DND-41 (cell line): ENCODE results near the gene RGS14.

Experiments used
- ATAC-seq: fragments of 200-7000 bp; cut with Tn5 transposase; 3 replicates; pipeline ENCODE4 v1.9.1; 2021; ENCODE audit warnings: low read depth; ENCODE audit not compliant: insufficient read depth
- DNase-seq: peaks from one replicate; pipeline ENCODE4 v3.0.0-alpha.2; 2020
- H2AFZ ChIP-seq: 2 replicates; pipeline ENCODE4 v1.6.0; 2012; ENCODE audit warnings: low read depth, low read length
- H3K27ac ChIP-seq: 2 replicates; pipeline ENCODE4 v1.5.1; 2012; ENCODE audit warnings: low read length, inconsistent platforms
- H3K27me3 ChIP-seq: fragments of 200-600 bp; sonication (generic); 2 replicates; pipeline ENCODE4 v1.6.0; 2012; ENCODE audit warnings: low read length, mild to moderate bottlenecking, inconsistent platforms; ENCODE audit not compliant: insufficient read depth, poor library complexity
- H3K36me3 ChIP-seq: 2 replicates; pipeline ENCODE4 v1.5.1; 2012; ENCODE audit warnings: low read length, inconsistent platforms; ENCODE audit not compliant: insufficient read depth
- H3K4me1 ChIP-seq: 2 replicates; pipeline ENCODE4 v1.5.1; 2012; ENCODE audit warnings: mild to moderate bottlenecking, low read length; ENCODE audit not compliant: insufficient read depth
- H3K4me2 ChIP-seq: 2 replicates; pipeline ENCODE4 v1.6.0; 2012; ENCODE audit warnings: mild to moderate bottlenecking, moderate library complexity, low read length, inconsistent platforms; ENCODE audit not compliant: insufficient read depth
- H3K4me3 ChIP-seq, 2 experiments: fragments of 200-600 bp in 1 of 2; shearing (Covaris generic) in 1 of 2; 2 replicates each; pipeline ENCODE4 v1.5.1; 2012 to 2016; ENCODE audit warnings: inconsistent platforms in 2 of 2, low read length in 2 of 2, mild to moderate bottlenecking in 2 of 2, low read depth in 1 of 2, moderate library complexity in 1 of 2
- H3K79me2 ChIP-seq: 2 replicates; pipeline ENCODE4 v1.6.0; 2012; ENCODE audit warnings: low read length, inconsistent platforms; ENCODE audit not compliant: insufficient read depth
- H3K9ac ChIP-seq: 2 replicates; pipeline ENCODE4 v1.6.0; 2012; ENCODE audit warnings: low read depth, mild to moderate bottlenecking, inconsistent platforms, low read length, moderate library complexity
- H3K9me3 ChIP-seq: 2 replicates; pipeline ENCODE4 v1.5.1; 2012; ENCODE audit warnings: low read length, moderate library complexity, mild to moderate bottlenecking, inconsistent platforms; ENCODE audit not compliant: insufficient read depth, severe bottlenecking
- H4K20me1 ChIP-seq: 2 replicates; pipeline ENCODE4 v1.6.0; 2012; ENCODE audit warnings: low read length; ENCODE audit not compliant: insufficient read depth
- CTCF ChIP-seq: IDR thresholded peaks from 2 replicates; pipeline ENCODE4 v1.5.1; 2012; ENCODE audit warnings: borderline replicate concordance, low read length, moderate library complexity, mild to moderate bottlenecking; ENCODE audit not compliant: poor library complexity, severe bottlenecking; ENCODE audit errors: extremely low read depth
- EZH2 ChIP-seq: IDR thresholded peaks from 3 replicates; pipeline ENCODE4 v1.6.1; 2012; ENCODE audit warnings: borderline replicate concordance, low read depth, mild to moderate bottlenecking, moderate library complexity, low read length, inconsistent platforms; ENCODE audit not compliant: severe bottlenecking

Gene RGS14

GRCh38 chr5:177380805-177381126 is 23.0 kb downstream of the RGS14 start:
- Histone ChIP-seq H3K9ac (no peak overlapping the region), H3K4me1 (no peaks in the 10 kb centered on the region), H3K9me3 (no peaks in the 10 kb centered on the region), H3K27me3 (no peaks in the 10 kb centered on the region), H2AFZ (no peak overlapping the region), H4K20me1 (no peaks in the 10 kb centered on the region), H3K79me2 (no peaks in the 10 kb centered on the region), H3K4me3 (no peak overlapping the region), H3K27ac (no peak overlapping the region), H3K36me3 (no peaks in the 10 kb centered on the region), H3K4me2 (no peak overlapping the region)
- ATAC-seq (no peak), DNase-seq (no peak)
- TF ChIP-seq EZH2 (no peak), CTCF (no peak)

- no peak overlapping the region for H3K4me3 ChIP-seq
- TF ChIP-seq CTCF (peak; percentile 58), EZH2 (no peak)
- peak; percentile 58 for ATAC-seq
- H3K36me3 ChIP-seq = no peaks in the 10 kb centered on the region
- no peak overlapping the region for H2AFZ ChIP-seq
- no peaks in the 10 kb centered on the region for H3K9me3 ChIP-seq
- H3K27me3 ChIP-seq = no peaks in the 10 kb centered on the region
- no peak overlapping the region for H3K4me2 ChIP-seq
- no peak overlapping the region for H3K9ac ChIP-seq
- no peaks in the 10 kb centered on the region for H4K20me1 ChIP-seq
- peak; percentile 25 for DNase-seq
- H3K4me1 ChIP-seq = no peaks in the 10 kb centered on the region
- H3K79me2 ChIP-seq = no peaks in the 10 kb centered on the region
- H3K27ac ChIP-seq = no peak overlapping the region
Observed at GRCh38 chr5:177382423-177383029, 24.8 kb downstream of the RGS14 start.

GRCh38 chr5:177383181-177383580 is 25.5 kb downstream of the RGS14 start:
- H3K4me3 ChIP-seq = no peak overlapping the region
- H3K27ac ChIP-seq = no peak overlapping the region
- H2AFZ ChIP-seq = no peak overlapping the region
- TF ChIP-seq CTCF = no peak
- no peak for TF ChIP-seq EZH2
- no peaks in the 10 kb centered on the region for H3K79me2 ChIP-seq
- H3K9ac ChIP-seq = no peak overlapping the region
- H4K20me1 ChIP-seq = no peaks in the 10 kb centered on the region
- no peak for DNase-seq
- no peak for ATAC-seq
- no peak overlapping the region for H3K4me2 ChIP-seq
- no peaks in the 10 kb centered on the region for H3K36me3 ChIP-seq
- no peaks in the 10 kb centered on the region for H3K27me3 ChIP-seq
- no peaks in the 10 kb centered on the region for H3K4me1 ChIP-seq
- H3K9me3 ChIP-seq = no peaks in the 10 kb centered on the region

- DNase-seq (no peak), ATAC-seq (no peak)
- no peak within 1 kb of the TSS for H3K9ac ChIP-seq
- no peak within 1 kb of the TSS for H3K4me2 ChIP-seq
- H3K4me3 ChIP-seq = no peak within 1 kb of the TSS
- no peak within 1 kb of the TSS for H2AFZ ChIP-seq
- H3K27me3 ChIP-seq = peaks cover 5% of the 10 kb centered on the region
- no peaks in the 10 kb centered on the region; the same call in 1 of the 2 replicates for H4K20me1 ChIP-seq
- H3K9me3 ChIP-seq = no peaks in the 10 kb centered on the region
- TF ChIP-seq EZH2 = no peak
- TF ChIP-seq CTCF = no peak
- no peaks in the 10 kb centered on the region for H3K4me1 ChIP-seq
- no peak within 1 kb of the TSS for H3K27ac ChIP-seq
- no peaks in the 10 kb centered on the region for H3K36me3 ChIP-seq
- H3K79me2 ChIP-seq = no peaks in the 10 kb centered on the region
Observed at GRCh38 chr5:177384134-177384533, 26.4 kb downstream of the RGS14 start, which contains the start of gene SLC34A1. Gene SLC34A1, plus strand, starts transcription at chr5:177384434. Its CDS starts 1,308 bp downstream, at chr5:177385742.
